GM12892 (cell line): Measurements from ENCODE around the gene GAK.

Experiments used
- DNase-seq: peaks from one replicate; pipeline ENCODE4 v3.0.0; 2011; ENCODE audit not compliant: insufficient read length
- FAIRE-seq: peaks from 2 replicates; lab custom pipeline; 2011; peaks lifted over from hg19 to GRCh38; lab: Jason Lieb, UNC
- POLR2A ChIP-seq: IDR thresholded peaks from 2 replicates; pipeline ENCODE4 v1.6.1; 2011; ENCODE audit warnings: low read depth, low read length, control low read depth
- POLR2AphosphoS5 ChIP-seq: IDR thresholded peaks from 2 replicates; pipeline ENCODE4 v1.6.1; 2011; ENCODE audit warnings: low read depth, low read length, control low read depth
- TAF1 ChIP-seq: IDR thresholded peaks from 2 replicates; pipeline ENCODE4 v1.6.1; 2011; ENCODE audit warnings: low read depth, mild to moderate bottlenecking, control low read depth, low read length, borderline replicate concordance

Gene GAK

DNA sequence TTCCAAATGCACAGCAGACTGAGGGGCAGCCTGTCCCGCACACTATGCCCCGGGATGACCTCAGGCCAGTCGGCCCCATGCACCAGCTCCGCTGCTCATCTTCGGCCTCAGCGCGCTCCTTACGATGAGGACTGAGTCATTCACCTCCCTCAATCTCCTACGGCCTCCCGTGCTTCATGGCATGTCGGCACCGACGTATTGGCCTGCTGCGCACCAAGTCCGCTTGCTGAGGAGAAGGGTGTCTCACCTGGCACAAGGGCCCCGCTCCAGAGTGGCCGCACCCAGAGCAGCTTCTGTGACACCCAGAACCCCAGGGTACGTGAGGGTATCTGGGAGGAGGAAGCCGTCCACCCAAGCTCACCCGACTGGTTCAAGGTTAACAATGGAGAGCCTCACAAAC, 35.5 kb downstream of the GAK start:
- TF ChIP-seq POLR2AphosphoS5 (no peak), POLR2A (no peak), TAF1 (no peak)
- no peak for FAIRE-seq
- no peak for DNase-seq

DNA sequence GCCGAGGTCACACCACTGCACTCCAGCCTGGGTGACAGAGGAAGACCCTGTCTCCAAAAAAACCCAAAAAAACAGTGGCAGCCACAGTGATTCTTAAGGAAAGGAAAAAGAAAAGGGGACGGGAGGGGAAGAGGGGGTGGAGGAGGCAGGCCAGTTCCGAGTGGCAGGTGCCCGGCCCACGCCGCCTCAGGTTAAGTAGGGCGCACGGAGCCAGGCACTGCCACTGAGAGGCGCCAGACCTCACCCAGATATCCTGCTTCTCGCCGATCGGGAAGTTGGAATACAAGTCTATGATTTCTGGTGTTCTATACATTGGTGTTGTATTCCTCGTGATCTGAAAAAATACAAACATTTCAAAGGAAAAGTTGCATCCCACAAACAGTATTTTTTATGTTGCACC, 35.9 kb downstream of the GAK start:
- FAIRE-seq (no peak), DNase-seq (no peak)
- TF ChIP-seq TAF1, result no peak
- TF ChIP-seq POLR2A, result no peak
- TF ChIP-seq POLR2AphosphoS5, result no peak

DNA sequence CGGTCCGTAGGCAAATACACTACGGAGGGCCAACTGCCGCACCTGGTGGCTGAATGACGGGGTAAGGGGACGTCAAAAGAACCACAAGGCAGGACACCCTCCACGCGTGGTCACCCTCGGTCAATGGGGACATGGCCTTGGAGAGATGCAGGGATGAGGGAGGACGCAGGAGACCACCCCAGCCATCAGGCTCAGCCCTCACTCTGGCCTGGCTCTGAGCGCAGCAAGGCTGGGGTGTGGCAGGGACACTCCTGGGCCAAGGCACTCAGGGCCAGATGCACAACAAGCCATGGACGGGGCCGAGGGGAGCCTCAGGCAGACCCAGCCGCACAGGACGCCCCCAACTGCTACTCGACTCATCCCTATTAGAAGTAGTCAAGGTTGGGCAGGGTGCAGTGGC, 36.5 kb downstream of the GAK start:
- TF ChIP-seq TAF1 (no peak), POLR2AphosphoS5 (no peak), POLR2A (no peak)
- no peak for FAIRE-seq
- no peak for DNase-seq

DNA sequence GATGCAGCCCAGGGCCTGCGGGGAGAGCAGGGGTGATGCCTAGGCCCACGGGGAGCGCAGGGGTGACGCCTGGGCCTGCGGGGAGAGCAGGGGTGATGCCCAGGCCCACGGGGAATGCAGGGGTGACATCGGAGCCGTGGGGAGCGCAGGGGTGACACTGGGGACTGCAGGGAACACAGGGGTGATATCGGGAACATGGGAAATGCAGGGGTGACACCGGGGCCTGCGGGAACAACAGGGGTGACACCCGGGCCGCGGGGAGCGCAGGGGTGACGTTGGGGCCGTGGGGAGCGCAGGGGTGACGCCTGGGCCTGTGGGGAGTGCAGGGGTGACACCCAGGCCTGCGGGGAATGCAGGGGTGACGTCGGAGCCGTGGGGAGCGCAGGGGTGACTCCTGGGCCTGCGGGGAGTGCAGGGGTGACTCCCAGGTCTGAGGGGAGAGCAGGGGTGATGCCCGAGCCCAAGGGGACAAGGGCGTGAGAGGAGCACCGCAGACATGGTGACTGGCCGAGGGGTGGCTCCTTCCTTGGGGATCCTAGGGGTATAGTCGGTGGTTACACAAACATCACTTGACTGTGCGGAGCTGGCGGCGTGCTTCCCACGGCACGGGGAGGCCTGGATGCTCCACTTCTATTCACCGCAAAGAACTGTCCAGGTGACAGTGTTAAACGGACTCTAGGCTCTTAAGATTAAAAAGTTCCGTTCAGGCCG, 38.0 kb downstream of the GAK start:
- FAIRE-seq (no peak), DNase-seq (no peak)
- TF ChIP-seq POLR2A (no peak), TAF1 (no peak), POLR2AphosphoS5 (no peak)

DNA sequence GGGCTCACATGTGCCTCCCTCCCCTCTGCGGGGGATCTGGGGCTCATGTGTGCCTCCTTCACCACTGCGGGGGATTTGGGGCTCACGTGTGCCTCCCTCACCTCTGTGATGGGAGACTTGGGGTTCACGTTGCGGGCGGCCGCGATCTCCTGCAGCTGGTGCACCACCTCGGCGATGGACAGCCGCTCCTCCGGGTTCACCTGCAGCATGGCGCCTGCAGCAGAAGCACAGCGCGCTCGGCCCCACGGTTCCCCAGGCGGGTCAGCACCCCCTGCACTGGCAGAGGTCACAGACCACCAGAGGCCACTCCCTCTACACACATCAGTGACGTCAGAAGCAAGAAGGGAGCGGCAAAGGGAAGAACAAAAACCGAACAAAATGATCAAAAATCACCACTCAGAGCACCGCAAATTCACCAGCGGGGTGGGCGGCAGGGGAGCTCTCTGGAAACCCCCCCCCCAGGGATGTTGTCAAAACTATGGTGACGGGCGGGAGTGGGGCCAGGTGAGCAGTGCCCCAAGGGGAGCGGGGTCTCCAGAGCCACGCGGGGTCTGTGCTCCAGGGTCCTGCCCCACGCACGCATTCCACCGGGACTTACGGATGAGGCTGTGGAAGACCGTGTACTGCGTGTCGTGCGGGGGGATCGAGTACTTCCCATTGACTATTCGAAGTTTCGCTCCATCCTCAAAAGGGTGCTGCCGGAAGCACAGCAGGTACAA, 38.7 kb downstream of the GAK start:
- TF ChIP-seq POLR2AphosphoS5 (no peak), TAF1 (no peak), POLR2A (no peak)
- FAIRE-seq, result no peak
- DNase-seq, result no peak

DNA sequence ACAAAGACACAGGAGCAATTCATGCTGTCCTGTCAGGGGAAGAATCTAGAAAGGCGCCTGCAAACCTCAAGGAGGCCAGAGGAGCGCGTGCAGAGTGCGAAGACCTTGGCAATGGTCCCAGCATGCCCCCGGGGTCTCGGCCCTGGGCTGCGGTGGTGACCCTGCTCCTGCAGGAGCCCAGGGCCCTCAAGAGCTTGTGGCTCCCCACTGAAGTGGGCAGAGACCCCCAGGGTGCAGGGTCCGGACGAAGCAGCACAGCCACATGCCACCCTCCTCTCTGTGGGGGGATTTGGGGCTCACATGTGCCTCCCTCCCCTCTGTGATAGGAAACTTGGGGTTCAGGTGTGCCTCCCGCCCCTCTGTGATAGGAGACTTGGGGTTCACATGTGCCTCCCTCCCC, 39.3 kb downstream of the GAK start:
- no peak for FAIRE-seq
- no peak for DNase-seq
- no peak for TF ChIP-seq POLR2AphosphoS5

DNA sequence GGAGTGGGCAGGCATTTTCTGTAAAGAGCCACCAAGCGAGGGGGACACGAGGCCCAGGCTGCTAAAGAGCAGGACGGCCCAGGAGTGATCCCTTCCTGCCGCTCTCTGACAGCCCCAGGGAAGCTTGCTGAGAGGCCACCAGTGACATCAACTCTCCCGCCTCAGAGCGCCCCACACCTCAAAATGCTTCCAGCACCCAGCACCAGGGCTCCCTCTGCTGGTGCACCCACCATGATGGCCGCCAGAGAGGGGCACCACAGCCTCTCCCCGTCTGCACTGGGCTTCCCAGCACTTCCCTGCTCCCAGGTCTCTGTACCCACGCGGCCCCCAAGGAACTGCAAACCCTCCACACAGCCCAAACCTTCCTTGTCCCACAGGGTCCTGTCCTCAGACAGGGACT, 40.4 kb downstream of the GAK start:
- DNase-seq (no peak), FAIRE-seq (no peak)
- no peak for TF ChIP-seq TAF1
- TF ChIP-seq POLR2A, result no peak
- TF ChIP-seq POLR2AphosphoS5, result no peak

DNA sequence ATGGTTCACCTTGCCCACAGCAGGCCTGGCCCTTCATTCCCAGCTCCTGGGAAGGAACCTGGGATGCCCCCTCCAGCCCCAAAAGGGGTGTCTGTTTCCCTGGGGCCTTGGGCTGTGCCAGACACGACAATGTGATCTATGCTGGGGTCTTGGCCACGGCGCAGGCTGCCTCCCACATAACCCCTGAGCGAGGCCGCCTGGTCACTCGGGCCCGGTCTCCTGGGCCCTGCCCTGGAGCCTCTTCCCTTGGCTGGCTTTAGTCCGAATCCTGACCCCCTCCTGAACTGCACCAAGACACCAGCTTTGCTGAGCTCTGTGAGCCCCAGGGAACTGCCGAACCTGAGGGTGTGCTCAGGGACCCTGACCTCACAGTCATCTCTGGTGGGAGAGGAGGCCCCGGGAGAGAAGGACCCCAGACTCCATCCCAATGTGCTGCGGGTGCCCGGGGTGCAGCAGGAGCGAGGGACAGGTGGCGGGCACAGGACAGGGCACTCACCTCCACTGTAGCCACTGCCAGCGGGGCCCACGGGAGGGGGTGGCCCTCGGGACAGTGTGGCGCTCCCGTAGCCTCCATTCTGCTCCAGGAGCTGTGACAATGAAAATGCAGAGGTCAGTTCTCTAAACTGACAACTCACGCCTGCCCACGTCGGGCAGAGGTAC, 42.0 kb downstream of the GAK start:
- no peak for FAIRE-seq
- TF ChIP-seq TAF1, result no peak
- no peak for TF ChIP-seq POLR2AphosphoS5
- no peak for TF ChIP-seq POLR2A
- no peak for DNase-seq

DNA sequence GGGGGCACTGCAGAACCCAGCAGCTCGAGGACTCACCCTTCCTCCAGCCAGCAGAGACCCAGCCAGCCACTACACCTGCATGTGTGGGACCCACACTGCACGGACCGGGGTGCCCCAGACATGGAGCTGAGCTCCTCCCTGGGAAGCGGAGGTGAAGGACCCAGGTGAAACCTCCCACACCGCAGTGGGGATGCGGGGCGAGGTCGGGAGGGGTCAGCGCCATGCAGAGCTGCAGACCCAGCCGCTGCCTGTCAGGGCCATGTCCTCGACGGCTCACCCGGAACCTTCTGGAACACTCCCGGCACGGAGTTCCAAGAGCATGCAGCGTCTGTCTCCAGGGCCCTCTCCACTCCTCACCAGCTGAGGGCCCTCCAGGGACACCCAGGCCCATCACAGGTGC, 42.6 kb downstream of the GAK start:
- no peak for FAIRE-seq
- DNase-seq, result no peak
- TF ChIP-seq POLR2AphosphoS5 (no peak), TAF1 (no peak), POLR2A (no peak)

DNA sequence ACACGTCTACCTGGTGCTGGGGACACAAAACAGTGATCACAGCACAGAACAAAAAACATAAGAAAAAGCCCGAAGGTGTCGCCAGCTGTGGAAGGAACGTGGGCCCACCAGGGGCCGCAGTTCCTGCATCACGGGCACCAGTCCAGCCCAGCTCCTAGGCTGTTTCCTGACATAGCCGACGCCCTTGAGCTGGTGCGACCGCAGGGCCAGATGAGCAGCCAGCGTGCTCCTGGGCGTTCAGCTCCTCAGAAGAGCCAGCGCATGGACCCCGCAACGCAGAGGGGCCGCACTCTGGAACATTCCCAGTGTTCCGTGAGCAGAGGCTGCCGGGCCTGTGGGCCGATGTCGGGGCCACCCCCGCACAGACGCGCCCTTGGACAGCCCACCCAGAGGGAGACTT, 44.1 kb downstream of the GAK start:
- TF ChIP-seq TAF1 (no peak), POLR2A (no peak), POLR2AphosphoS5 (no peak)
- DNase-seq, result no peak

DNA sequence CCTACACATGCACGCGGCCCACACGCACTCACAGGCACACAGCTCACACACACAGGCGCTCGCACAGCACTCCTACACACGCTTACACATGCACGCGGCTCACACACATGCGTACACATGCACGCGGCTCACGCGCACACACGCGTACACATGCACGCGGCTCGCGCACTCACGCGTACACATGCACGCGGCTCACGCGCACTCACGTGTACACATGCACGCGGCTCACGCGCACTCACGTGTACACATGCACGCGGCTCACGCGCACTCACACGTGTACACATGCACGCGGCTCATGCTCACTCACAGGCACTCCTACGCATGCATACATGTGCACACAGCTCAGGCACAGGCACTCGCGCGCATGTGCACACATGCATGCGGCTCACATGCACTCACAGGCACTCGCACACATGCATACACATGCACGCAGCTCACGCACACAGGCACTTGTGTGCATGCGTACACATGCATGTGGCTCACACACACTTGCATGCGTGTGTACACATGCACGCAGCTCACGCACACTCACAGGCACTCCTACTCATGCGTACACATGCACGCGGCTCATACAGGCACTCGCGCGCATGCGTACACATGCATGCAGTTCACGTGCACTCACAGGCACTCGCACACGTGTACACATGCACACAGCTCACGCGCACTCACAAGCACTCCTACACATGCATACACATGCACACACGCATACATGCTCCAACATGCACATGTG, 44.9 kb downstream of the GAK start:
- TF ChIP-seq TAF1, result no peak
- peak; percentile 66 for TF ChIP-seq POLR2AphosphoS5
- no peak for DNase-seq
- FAIRE-seq, result no peak

More for the DNA sequence above, 44.1 kb downstream of the GAK start:
- FAIRE-seq, result no peak

DNA sequence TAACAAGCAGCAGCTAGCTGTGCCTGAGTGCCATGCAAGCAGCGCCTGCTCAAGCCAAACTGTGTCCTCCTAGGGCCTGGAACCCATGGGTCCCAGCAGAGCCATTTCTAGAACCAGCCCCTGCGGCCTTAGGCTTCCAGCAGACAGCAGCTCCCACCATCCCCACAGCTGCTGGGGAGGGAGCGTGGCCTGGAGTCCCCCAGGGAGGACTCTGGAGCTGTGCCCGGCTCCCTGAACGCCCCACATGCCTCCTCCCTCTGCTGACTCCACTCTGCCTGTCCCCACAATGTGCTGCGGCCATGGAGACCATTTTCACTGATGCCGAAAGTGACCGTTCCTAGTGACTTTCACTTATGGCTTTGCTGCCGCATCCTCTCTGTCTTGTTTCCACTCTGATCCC, 45.9 kb downstream of the GAK start:
- DNase-seq (no peak), FAIRE-seq (no peak)
- no peak for TF ChIP-seq POLR2AphosphoS5
- TF ChIP-seq POLR2A, result no peak
- TF ChIP-seq TAF1, result no peak

DNA sequence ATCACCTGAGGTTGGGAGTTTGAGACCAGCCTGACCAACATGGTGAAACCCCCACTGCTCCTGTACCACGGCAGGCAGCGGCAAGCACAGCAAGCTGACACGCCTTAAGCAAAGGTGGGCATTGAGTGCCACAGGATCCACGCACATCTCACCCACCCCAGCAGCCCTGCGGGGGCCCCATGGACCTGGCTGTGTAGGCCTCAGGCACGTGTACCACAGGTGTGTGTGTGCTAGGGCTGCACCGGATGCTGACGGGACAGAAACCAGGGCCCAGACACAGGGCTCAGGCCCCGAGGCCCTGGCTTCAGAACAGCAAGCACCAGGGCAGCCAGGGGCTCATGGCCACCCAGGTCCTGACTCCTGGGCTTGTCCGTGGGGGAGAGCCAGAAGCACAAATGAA, 46.8 kb downstream of the GAK start:
- FAIRE-seq (no peak), DNase-seq (no peak)
- TF ChIP-seq TAF1 (no peak), POLR2AphosphoS5 (no peak), POLR2A (no peak)
